AG04450 (cell line): ENCODE measurements around the gene FBXL5. TPM values are rescaled to one million over a fixed set of nuclear protein-coding genes. Genes with fewer than 3 reads are reported as not detected.

Experiments
- CTCF ChIA-PET: fragments of 300-600, 350-600 bp; formaldehyde crosslinking; extraction: SDS; loops from one replicate; lab custom pipeline; 2022; ENCODE audit warnings: antibody characterized with exemption, inconsistent platforms; lab: Charles Lee
- POLR2A ChIA-PET: fragments of 350-600 bp; formaldehyde crosslinking; extraction: SDS; loops from one replicate; lab custom pipeline; 2021; ENCODE audit warnings: antibody characterized with exemption, inconsistent platforms; lab: Yijun Ruan, JAX
- DNase-seq: peaks from one replicate; pipeline ENCODE4 v3.0.0-alpha.2; 2011; ENCODE audit warnings: low read depth, low spot score
- H3K27ac ChIP-seq: one replicate; pipeline ENCODE4 v1.5.1; 2012; ENCODE audit warnings: low read depth, low read length, control low read depth
- H3K27me3 ChIP-seq: one replicate; pipeline ENCODE4 v1.6.0; 2012; ENCODE audit warnings: low read length; ENCODE audit not compliant: control insufficient read depth, insufficient read depth
- H3K4me3 ChIP-seq: 2 replicates; pipeline ENCODE4 v1.5.1; 2011; ENCODE audit warnings: mild to moderate bottlenecking, low read depth, low read length, control low read depth
- H3K9me3 ChIP-seq: 2 replicates; pipeline ENCODE4 v1.5.1; 2012; ENCODE audit warnings: low read length; ENCODE audit not compliant: control insufficient read depth, insufficient read depth
- polyA plus RNA-seq: library from polyadenylated mRNA; depleted of rRNA; stranded (reverse); fragments of >200 nt; gene quantifications from 2 replicates; pipeline ENCODE4 v1.2.3, GENCODE V29; 2011
- TF ChIP-seq, protein P1 (sequence below): IDR thresholded peaks from 2 replicates; pipeline ENCODE4 v1.5.1; 2011; ENCODE audit warnings: low read depth, low read length, control low read depth, inconsistent platforms

Gene FBXL5
- polyA plus RNA-seq, 1 experiment: 56.4 TPM

DNA sequence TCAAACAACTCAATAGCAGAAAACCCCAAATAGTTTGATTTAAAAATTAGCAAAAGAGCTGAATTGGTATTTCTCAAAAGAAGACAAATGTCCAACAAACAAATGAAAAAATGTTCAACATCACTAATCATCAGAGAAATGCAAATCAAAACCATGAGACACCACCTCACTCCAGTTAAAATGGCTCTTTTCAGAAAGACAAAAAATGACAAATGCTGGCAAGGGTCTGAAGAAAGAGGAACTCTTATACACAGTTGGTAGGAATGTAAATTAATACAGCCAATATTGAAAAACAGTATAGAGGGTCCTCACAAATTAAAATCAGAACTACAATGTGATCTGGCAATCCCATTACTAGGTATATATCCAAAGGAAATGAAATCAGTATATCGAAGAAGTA is 70.4 kb downstream of the FBXL5 start:
- ChIA-PET CTCF (no interaction called here), POLR2A (no interaction called here)
- TF ChIP-seq, protein P1, sequence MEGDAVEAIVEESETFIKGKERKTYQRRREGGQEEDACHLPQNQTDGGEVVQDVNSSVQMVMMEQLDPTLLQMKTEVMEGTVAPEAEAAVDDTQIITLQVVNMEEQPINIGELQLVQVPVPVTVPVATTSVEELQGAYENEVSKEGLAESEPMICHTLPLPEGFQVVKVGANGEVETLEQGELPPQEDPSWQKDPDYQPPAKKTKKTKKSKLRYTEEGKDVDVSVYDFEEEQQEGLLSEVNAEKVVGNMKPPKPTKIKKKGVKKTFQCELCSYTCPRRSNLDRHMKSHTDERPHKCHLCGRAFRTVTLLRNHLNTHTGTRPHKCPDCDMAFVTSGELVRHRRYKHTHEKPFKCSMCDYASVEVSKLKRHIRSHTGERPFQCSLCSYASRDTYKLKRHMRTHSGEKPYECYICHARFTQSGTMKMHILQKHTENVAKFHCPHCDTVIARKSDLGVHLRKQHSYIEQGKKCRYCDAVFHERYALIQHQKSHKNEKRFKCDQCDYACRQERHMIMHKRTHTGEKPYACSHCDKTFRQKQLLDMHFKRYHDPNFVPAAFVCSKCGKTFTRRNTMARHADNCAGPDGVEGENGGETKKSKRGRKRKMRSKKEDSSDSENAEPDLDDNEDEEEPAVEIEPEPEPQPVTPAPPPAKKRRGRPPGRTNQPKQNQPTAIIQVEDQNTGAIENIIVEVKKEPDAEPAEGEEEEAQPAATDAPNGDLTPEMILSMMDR: no peak

DNA sequence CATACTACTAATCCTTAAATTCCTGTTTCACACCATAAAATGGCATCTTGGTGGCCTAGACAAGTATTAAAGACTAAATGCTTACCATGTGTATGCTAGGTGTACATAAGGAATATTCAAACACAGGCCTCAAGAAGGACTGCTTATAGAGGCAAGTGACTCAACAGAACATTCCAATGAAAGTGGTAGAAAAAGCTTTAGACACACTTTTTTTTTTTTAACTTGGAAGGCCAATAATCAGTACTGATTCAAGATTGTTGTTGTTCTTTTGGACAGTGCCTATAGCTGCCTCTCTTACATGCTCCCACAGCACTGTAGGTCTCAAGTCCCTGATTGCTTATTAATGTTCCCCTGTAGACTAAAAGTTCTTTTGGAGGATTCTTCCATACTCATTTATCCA is 77.6 kb downstream of the FBXL5 start:
- no peaks in the 10 kb centered on the region for H3K27me3 ChIP-seq
- H3K4me3 ChIP-seq: no peak overlapping the region
- DNase-seq: peak; percentile 3
- no peaks in the 10 kb centered on the region for H3K9me3 ChIP-seq
- ChIA-PET CTCF (no interaction called here), POLR2A (no interaction called here)
- TF ChIP-seq, protein P1: no peak
- H3K27ac ChIP-seq: no peak overlapping the region

More for the DNA sequence above, 70.4 kb downstream of the FBXL5 start:
- no peak overlapping the region for H3K27ac ChIP-seq
- no peak for DNase-seq
- H3K4me3 ChIP-seq: no peak overlapping the region
- H3K27me3 ChIP-seq: no peaks in the 10 kb centered on the region
- no peaks in the 10 kb centered on the region for H3K9me3 ChIP-seq

DNA sequence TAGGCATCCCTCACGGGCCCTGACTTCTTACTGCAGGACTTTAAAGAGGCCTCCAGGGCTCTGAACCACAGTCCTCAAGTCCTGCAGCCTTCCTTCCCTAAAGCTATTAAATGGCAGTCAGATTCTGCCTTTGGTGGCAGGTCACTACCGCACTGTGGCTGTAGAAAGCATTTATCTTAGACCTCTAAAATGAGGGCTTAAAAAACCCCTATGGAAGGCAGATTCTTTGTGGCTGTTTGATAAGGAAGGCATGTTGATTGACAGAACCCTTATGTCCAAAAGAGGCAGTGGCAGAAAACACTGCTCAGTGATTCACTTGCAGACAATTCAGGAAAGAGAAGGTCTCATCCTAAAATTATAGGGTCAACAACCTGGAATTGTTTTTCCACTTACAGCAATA is 79.2 kb downstream of the FBXL5 start:
- TF ChIP-seq, protein P1: no peak
- POLR2A ChIA-PET: interaction anchor here (0.6 kb wide), 1 partner anchor 247 kb away, joined by 6 read pairs; no protein-coding TSS in a partner anchor
- Histone ChIP-seq H3K9me3 (no peaks in the 10 kb centered on the region), H3K27me3 (no peaks in the 10 kb centered on the region), H3K4me3 (no peak overlapping the region), H3K27ac (no peak overlapping the region)
- no peak for DNase-seq
- CTCF ChIA-PET: no interaction called here

DNA sequence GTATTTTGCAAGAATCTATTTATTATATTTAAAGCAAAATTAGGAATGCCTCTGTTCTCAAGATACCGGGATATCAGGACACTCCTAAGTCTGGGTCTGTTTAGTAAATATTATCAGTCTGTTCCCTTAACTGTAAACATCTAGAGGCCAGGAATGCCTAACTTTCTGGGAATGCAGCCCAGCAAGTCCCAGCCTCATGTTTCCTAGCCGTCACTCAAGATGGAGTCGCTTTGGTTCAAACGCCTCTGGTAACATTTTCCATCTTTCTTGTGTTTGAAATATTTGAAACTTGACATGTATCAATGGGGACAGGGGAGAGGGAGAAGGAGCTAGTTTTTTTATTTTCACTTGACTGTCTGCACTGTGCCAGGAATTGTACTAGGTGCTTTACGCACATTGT is 85.4 kb downstream of the FBXL5 start:
- TF ChIP-seq, protein P1: no peak
- Histone ChIP-seq H3K27me3 (no peaks in the 10 kb centered on the region), H3K4me3 (no peak overlapping the region), H3K9me3 (no peaks in the 10 kb centered on the region), H3K27ac (no peak overlapping the region)
- ChIA-PET POLR2A (no interaction called here), CTCF (no interaction called here)
- no peak for DNase-seq

DNA sequence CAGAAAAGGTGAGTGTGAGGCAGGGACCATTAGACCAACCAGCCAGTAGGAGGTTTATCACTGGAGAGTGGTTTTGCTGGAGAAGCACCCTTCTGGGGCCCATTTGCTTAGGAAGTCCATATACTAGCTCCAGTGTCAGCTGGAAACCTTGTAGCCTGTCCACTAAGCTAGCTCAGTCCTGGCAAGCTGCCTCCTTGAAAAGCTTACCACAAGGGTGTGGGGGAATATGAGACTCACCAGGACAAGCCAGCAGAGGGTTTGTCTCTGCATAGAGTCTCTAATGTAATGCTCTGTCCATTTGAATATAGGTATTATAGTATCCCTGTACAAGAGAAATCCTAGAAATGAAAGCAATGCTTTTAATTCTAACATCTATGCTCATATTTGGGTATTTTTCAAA is 86.3 kb downstream of the FBXL5 start:
- Histone ChIP-seq H3K27me3 (no peaks in the 10 kb centered on the region), H3K9me3 (no peaks in the 10 kb centered on the region), H3K4me3 (no peak overlapping the region), H3K27ac (no peak overlapping the region)
- TF ChIP-seq, protein P1: no peak
- DNase-seq: no peak
- ChIA-PET CTCF (no interaction called here), POLR2A (no interaction called here)
